Tibial nerve (tissue), 4 donors: ENCODE measurements around the gene PTPN5. TPM values are rescaled to one million over a fixed set of nuclear protein-coding genes. Genes with fewer than 3 reads are reported as not detected.

ENCODE experiments used
- DNase-seq, 2 donors: peaks; one replicate each; pipeline ENCODE4 v3.0.0-alpha.2; 2019; ENCODE audit warnings: low spot score in 2 of 2
- H3K27ac ChIP-seq, 4 donors: fragments of 200-600 bp; sonication (generic) in 3 of 4; one replicate each; pipeline ENCODE4 v1.5.1; 2017 to 2019; ENCODE audit warnings: mild to moderate bottlenecking in 1 of 4
- H3K27me3 ChIP-seq, 2 donors: fragments of 200-600 bp; sonication (generic) in 1 of 2; one replicate each; pipeline versions ENCODE4 v1.5.1 to v1.6.0; 2017 to 2019
- H3K36me3 ChIP-seq, 3 donors: fragments of 200-600 bp; sonication (generic); one replicate each; pipeline ENCODE4 v1.5.1; 2018 to 2019
- H3K4me1 ChIP-seq, 4 donors: fragments of 200-600 bp; sonication (generic) in 3 of 4; one replicate each; pipeline ENCODE4 v1.5.1; 2017 to 2019
- H3K4me3 ChIP-seq, 4 donors: fragments of 200-600 bp; sonication (generic) in 3 of 4; one replicate each; pipeline ENCODE4 v1.5.1; 2017 to 2019; ENCODE audit warnings: mild to moderate bottlenecking in 1 of 4, moderate library complexity in 1 of 4
- H3K9me3 ChIP-seq, 4 donors: fragments of 200-600 bp; sonication (generic) in 3 of 4; one replicate each; pipeline ENCODE4 v1.5.1; 2017 to 2019
- EP300 ChIP-seq, 2 donors: sonication (generic); formaldehyde crosslinking; IDR thresholded peaks; one replicate each; pipeline ENCODE4 v1.6.1; 2017; ENCODE audit warnings: antibody characterized with exemption in 2 of 2, mild to moderate bottlenecking in 1 of 2
- POLR2A ChIP-seq, 2 donors: fragments of 450-650 bp; IDR thresholded peaks; one replicate each; pipeline ENCODE4 v1.6.1; 2017; ENCODE audit warnings: antibody characterized with exemption in 2 of 2, mild to moderate bottlenecking in 2 of 2, moderate library complexity in 2 of 2
- WGBS, 2 donors: methylation state at CpG; one replicate each; pipeline ENCODE4 v1.1.5; 2018; 5-methylcytosine and 5-hydroxymethylcytosine counted together
- total RNA-seq, 4 donors: library from RNA; depleted of rRNA; stranded (reverse); fragments of >200 nt; gene quantifications; one replicate each; pipeline ENCODE4 v1.1.0, GENCODE V29; 2016
- TF ChIP-seq, protein P1 (sequence below), 5 experiments: fragments of 200-600 bp in 3 of 5; fragments of 450-650 bp in 2 of 5; sonication (generic) in 3 of 5; IDR thresholded peaks; one replicate each; pipeline ENCODE4 v1.5.1; 2016 to 2019; ENCODE audit warnings: antibody characterized with exemption in 5 of 5, mild to moderate bottlenecking in 3 of 5, moderate library complexity in 2 of 5

Gene PTPN5
- total RNA-seq, 4 donors from 2014 or later: 1.2 to 18.8 (median 15.1) TPM

DNA sequence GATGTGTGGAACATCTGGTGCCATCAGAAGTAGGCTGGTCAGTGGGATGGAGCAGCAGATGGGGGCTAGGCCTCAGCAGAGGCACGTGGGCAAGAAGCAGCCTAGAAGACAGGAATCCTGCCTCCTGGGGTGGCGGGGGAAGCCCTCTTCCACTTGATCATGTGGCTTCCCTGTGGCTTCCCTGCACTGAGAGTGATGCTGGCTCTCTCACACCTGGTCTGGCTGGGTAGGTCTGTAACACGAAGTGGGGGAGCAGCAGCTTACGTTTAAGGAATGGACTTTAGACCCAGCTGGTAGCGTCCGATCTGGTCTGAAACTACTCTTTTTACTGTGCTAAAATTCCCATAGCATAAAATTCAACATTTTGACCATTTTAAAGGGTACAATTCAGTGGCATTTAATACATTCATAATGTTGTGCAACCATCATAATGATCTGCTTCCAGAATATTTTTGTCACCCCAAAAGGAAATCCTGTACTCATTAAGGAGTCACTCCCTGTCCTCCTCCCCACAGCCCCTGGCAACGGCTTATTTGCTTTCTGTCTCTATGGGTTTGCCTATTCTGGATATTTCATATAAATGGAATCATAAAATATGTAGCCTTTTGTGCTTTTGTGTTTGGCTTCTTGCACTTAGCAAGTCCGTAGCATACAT lies 21.7 kb downstream of the PTPN5 start:
- Histone ChIP-seq H3K27me3 (no peaks in the 10 kb centered on the region), H3K27ac (no peak overlapping the region), H3K4me3 (no peak overlapping the region), H3K4me1 (no peaks in the 10 kb centered on the region), H3K36me3 (no peaks in the 10 kb centered on the region), H3K9me3 (no peaks in the 10 kb centered on the region)
- TF ChIP-seq EP300 (IDR thresholded peaks at IDR 0.05) (no peak), POLR2A (IDR thresholded peaks at IDR 0.05) (no peak)
- TF ChIP-seq, protein P1, sequence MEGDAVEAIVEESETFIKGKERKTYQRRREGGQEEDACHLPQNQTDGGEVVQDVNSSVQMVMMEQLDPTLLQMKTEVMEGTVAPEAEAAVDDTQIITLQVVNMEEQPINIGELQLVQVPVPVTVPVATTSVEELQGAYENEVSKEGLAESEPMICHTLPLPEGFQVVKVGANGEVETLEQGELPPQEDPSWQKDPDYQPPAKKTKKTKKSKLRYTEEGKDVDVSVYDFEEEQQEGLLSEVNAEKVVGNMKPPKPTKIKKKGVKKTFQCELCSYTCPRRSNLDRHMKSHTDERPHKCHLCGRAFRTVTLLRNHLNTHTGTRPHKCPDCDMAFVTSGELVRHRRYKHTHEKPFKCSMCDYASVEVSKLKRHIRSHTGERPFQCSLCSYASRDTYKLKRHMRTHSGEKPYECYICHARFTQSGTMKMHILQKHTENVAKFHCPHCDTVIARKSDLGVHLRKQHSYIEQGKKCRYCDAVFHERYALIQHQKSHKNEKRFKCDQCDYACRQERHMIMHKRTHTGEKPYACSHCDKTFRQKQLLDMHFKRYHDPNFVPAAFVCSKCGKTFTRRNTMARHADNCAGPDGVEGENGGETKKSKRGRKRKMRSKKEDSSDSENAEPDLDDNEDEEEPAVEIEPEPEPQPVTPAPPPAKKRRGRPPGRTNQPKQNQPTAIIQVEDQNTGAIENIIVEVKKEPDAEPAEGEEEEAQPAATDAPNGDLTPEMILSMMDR (IDR thresholded peaks at IDR 0.05): no peak
- WGBS, 2 donors: 48 to 52% methylated on average over 8 of the region's 8 CpGs
- no peak for DNase-seq

DNA sequence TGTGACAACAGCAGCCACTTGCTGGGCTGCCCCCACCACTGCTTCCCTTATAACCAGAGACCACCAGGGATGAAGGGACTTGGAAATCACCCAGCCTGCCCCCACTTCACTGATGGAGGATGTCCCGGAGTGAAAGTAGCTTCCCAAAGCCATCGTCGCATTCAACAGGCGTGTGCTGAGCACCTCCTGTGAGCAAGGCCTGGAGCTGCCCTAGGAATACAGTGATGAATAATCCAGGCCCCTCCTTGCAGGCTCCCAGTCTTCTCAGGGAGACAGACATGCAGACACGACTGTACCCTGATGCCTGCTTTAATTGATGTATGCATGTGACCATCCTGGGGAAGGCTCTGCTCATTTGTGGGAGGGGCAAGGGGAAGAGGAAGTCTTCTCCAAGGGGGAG lies 22.6 kb downstream of the PTPN5 start:
- Histone ChIP-seq H3K4me1 (peaks cover 0 to 5% (median 0%) of the 10 kb centered on the region in 4 donors), H3K4me3 (no peak overlapping the region), H3K36me3 (no peaks in the 10 kb centered on the region), H3K27me3 (no peaks in the 10 kb centered on the region), H3K27ac (no peak overlapping the region), H3K9me3 (no peaks in the 10 kb centered on the region)
- no peak for DNase-seq
- TF ChIP-seq, protein P1 (IDR thresholded peaks at IDR 0.05): no peak
- no peak for TF ChIP-seq EP300 (IDR thresholded peaks at IDR 0.05)
- TF ChIP-seq POLR2A (IDR thresholded peaks at IDR 0.05): no peak
- WGBS, 2 donors: 60 to 79% methylated on average over 5 of the region's 5 CpGs

DNA sequence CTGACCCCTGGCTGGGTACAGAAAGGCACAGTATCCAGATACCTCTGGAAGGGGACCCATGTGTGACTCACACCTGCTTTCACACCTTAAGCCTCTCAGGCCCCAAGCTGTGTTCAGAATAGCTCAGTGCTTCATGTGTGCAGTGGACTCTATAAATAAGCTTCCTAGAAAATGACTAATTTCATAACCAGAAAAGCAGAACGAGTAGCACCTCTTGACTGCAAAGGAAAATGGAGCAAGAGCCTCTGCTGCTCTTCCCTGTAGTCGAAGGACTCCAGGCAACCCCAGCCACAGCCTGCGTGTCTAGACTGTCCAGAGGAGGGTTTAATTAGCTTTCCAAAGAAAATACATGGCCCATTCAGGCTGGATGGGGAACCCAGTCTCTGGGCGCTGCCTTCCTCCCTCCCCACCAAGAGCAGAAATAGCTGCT lies 23.1 kb downstream of the PTPN5 start:
- Histone ChIP-seq H3K27ac (no peak overlapping the region), H3K4me1 (peaks cover 0 to 7% (median 0%) of the 10 kb centered on the region in 4 donors), H3K27me3 (no peaks in the 10 kb centered on the region), H3K9me3 (no peaks in the 10 kb centered on the region), H3K36me3 (no peaks in the 10 kb centered on the region), H3K4me3 (no peak overlapping the region)
- WGBS, 2 donors: 57 to 60% methylated on average over 4 of the region's 4 CpGs
- TF ChIP-seq POLR2A (IDR thresholded peaks at IDR 0.05): no peak
- no peak for TF ChIP-seq EP300 (IDR thresholded peaks at IDR 0.05)
- TF ChIP-seq, protein P1 (IDR thresholded peaks at IDR 0.05): no peak
- DNase-seq: no peak

DNA sequence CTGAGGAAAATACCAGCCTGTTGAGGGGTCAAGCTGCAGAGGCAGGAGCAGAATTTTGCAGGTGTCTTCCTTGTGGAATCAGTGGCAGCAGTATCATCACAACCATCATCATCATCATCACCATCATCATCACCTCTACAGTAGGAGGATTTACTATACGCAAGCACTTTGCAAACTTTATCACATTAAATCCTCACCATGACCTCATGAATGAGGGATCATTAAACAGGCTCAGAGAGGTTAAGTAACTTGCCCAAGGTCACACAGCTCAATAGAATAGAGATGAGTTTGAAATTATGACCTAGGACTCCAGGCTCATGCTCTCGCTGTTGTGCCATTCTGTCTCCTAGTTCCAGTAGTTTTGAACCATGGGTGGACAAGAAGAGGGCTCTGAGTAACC lies 25.6 kb downstream of the PTPN5 start:
- H3K27me3 ChIP-seq: no peaks in the 10 kb centered on the region
- no peaks in the 10 kb centered on the region for H3K36me3 ChIP-seq
- no peak overlapping the region for H3K27ac ChIP-seq
- no peaks in the 10 kb centered on the region for H3K9me3 ChIP-seq
- no peak for DNase-seq
- WGBS, 2 donors: 90 to 93% methylated on average over 2 of the region's 2 CpGs
- H3K4me1 ChIP-seq: peaks cover 0 to 7% (median 0%) of the 10 kb centered on the region in 4 donors
- no peak overlapping the region for H3K4me3 ChIP-seq
- TF ChIP-seq EP300 (IDR thresholded peaks at IDR 0.05) (no peak), POLR2A (IDR thresholded peaks at IDR 0.05) (no peak)
- TF ChIP-seq, protein P1 (IDR thresholded peaks at IDR 0.05): no peak

DNA sequence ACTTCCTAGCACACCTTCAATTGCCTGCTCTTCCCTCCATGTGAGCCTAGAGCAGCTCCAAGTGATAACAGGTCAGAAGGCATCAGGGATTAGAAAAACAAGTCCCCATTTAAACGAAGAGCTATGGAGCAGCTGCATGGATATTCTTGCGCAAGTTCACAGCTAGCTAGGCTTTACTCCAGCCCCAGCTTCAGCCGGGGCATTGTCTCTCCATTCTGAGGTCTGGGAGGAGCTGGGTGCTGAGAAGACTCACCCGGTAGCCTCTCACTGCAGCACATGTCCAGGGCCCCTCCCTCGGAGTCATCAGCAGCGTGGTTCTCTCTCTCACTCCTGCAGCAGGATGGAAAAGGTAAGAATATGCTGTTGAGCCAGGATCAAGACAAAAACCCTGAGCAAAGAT lies 26.0 kb downstream of the PTPN5 start:
- no peak overlapping the region for H3K27ac ChIP-seq
- DNase-seq: no peak
- no peaks in the 10 kb centered on the region for H3K36me3 ChIP-seq
- 49 to 60% methylated on average over 6 of the region's 6 CpGs for WGBS, 2 donors
- H3K4me1 ChIP-seq: peaks cover 0 to 7% (median 0%) of the 10 kb centered on the region in 4 donors
- no peaks in the 10 kb centered on the region for H3K27me3 ChIP-seq
- H3K9me3 ChIP-seq: no peaks in the 10 kb centered on the region
- no peak overlapping the region for H3K4me3 ChIP-seq
- TF ChIP-seq, protein P1 (IDR thresholded peaks at IDR 0.05): no peak
- TF ChIP-seq POLR2A (IDR thresholded peaks at IDR 0.05): no peak
- no peak for TF ChIP-seq EP300 (IDR thresholded peaks at IDR 0.05)
